ENCODE measurements around the gene CDC14B. TPM values are rescaled to one million over a fixed set of nuclear protein-coding genes. Genes with fewer than 3 reads are reported as not detected.
"Not testable (repeated sequence)": the region's sequence is repeated elsewhere in the genome, so short reads cannot be mapped to it uniquely, and the experiment has no call there.

CDC14B gene
- total RNA-seq, 1 donor from 2014 or later = 38.3 TPM

- not testable (repeated sequence) for FAIRE-seq
Measured at GRCh38 chr9:96633579-96633978, 13.9 kb upstream of the CDC14B start.

GRCh38 chr9:96626912-96627311 lies 7.3 kb upstream of the CDC14B start:
- no peak for DNase-seq (ENCODE audit: low spot score in 2 of 2)
- no peak for FAIRE-seq

More at GRCh38 chr9:96633579-96633978, 13.9 kb upstream of the CDC14B start:
- DNase-seq (ENCODE audit: low spot score in 2 of 2) = not testable (repeated sequence)

- DNase-seq (ENCODE audit: low spot score in 2 of 2) = no peak
- FAIRE-seq = no peak
Measured at GRCh38 chr9:96621618-96622017, 2.0 kb upstream of the CDC14B start.

- DNase-seq (ENCODE audit: low spot score in 2 of 2) (no peak), FAIRE-seq (no peak)
Measured at GRCh38 chr9:96620832-96621269, 1.2 kb upstream of the CDC14B start.

GRCh38 chr9:96620181-96620514 lies 505 bp upstream of the CDC14B start:
- FAIRE-seq = no peak

GRCh38 chr9:96619124-96619465 lies 548 bp downstream of the CDC14B start:
- no peak for DNase-seq (ENCODE audit: low spot score in 2 of 2)
- no peak for FAIRE-seq

More at GRCh38 chr9:96620181-96620514, 505 bp upstream of the CDC14B start:
- DNase-seq (ENCODE audit: low spot score in 2 of 2) = no peak

- DNase-seq (ENCODE audit: low spot score in 2 of 2) (peak; percentile 35 to 48), FAIRE-seq (no peak)
Measured at GRCh38 chr9:96618209-96619123, 1.2 kb downstream of the CDC14B start.

GRCh38 chr9:96617439-96618185 lies 2.0 kb downstream of the CDC14B start:
- DNase-seq (ENCODE audit: low spot score in 2 of 2) = no peak
- FAIRE-seq = no peak

GRCh38 chr9:96616817-96617438 lies 2.7 kb downstream of the CDC14B start:
- DNase-seq (ENCODE audit: low spot score in 2 of 2) (no peak), FAIRE-seq (no peak)

- FAIRE-seq = no peak
- DNase-seq (ENCODE audit: low spot score in 2 of 2) = no peak
Measured at GRCh38 chr9:96615411-96615810, 4.2 kb downstream of the CDC14B start.

GRCh38 chr9:96614664-96615063 lies 5.0 kb downstream of the CDC14B start:
- DNase-seq (ENCODE audit: low spot score in 2 of 2) = not testable (repeated sequence)

GRCh38 chr9:96612966-96613589 lies 6.6 kb downstream of the CDC14B start:
- DNase-seq (ENCODE audit: low spot score in 2 of 2) (no peak), FAIRE-seq (no peak)

More at GRCh38 chr9:96614664-96615063, 5.0 kb downstream of the CDC14B start:
- FAIRE-seq = not testable (repeated sequence)

- no peak for FAIRE-seq
- DNase-seq (ENCODE audit: low spot score in 2 of 2) = peak; percentile 53 to 64
Measured at GRCh38 chr9:96612105-96612965, 7.3 kb downstream of the CDC14B start.

- FAIRE-seq (no peak), DNase-seq (ENCODE audit: low spot score in 2 of 2) (no peak)
Measured at GRCh38 chr9:96611302-96611701, 8.3 kb downstream of the CDC14B start.

- FAIRE-seq = no peak
Measured at GRCh38 chr9:96609732-96610131, 9.9 kb downstream of the CDC14B start.

GRCh38 chr9:96607971-96608370 lies 11.7 kb downstream of the CDC14B start:
- FAIRE-seq = no peak
- DNase-seq (ENCODE audit: low spot score in 2 of 2) = no peak

More at GRCh38 chr9:96609732-96610131, 9.9 kb downstream of the CDC14B start:
- no peak for DNase-seq (ENCODE audit: low spot score in 2 of 2)

GRCh38 chr9:96605328-96605727 lies 14.3 kb downstream of the CDC14B start:
- no peak for DNase-seq (ENCODE audit: low spot score in 2 of 2)
- no peak for FAIRE-seq

GRCh38 chr9:96604004-96604319 lies 15.7 kb downstream of the CDC14B start:
- DNase-seq (ENCODE audit: low spot score in 2 of 2) = no peak
- no peak for FAIRE-seq

GRCh38 chr9:96603305-96604003 lies 16.2 kb downstream of the CDC14B start:
- DNase-seq (ENCODE audit: low spot score in 2 of 2) (no peak), FAIRE-seq (no peak)

All from frontal cortex (tissue), 4 donors.